ENCODE data around the gene LNX1.

The LNX1 gene

GRCh38 chr4:53535567-53535966 is 55.7 kb downstream of the LNX1 start:
- DNase-seq (ENCODE audit: low read depth) = no peak
- TF ChIP-seq CTCF (IDR thresholded peaks at IDR 0.05; ENCODE audit: low read depth, low read length, missing control alignments) = no peak
- H3K4me3 ChIP-seq (ENCODE audit: low read depth, low read length) = no peak overlapping the region

- no peak for TF ChIP-seq CTCF (IDR thresholded peaks at IDR 0.05; ENCODE audit: low read depth, low read length, missing control alignments)
- no peak for DNase-seq (ENCODE audit: low read depth)
- H3K4me3 ChIP-seq (ENCODE audit: low read depth, low read length) = no peak overlapping the region
Observed at GRCh38 chr4:53534684-53535083, 56.6 kb downstream of the LNX1 start.

DNA sequence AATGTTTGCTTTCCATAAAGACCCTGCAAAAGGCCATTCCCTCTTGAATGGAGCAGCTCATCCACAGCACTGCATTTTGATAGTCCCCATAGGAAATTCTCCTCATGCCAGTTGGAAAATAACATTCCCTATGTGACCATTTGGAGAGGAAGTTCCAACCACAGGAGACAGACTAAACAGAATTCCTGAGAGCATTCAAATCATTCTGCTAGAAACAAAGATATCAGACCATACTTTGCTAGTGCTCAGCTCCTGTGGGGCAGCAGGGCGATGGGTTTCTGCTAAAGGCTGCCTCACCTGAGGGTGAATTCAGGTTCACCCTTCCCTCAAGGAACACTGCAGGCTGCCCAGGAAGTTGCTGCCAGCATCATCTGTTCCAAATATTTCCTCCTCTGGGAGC is 58.8 kb downstream of the LNX1 start:
- TF ChIP-seq CTCF (IDR thresholded peaks at IDR 0.05; ENCODE audit: low read depth, low read length, missing control alignments) = no peak
- no peak for DNase-seq (ENCODE audit: low read depth)
- H3K4me3 ChIP-seq (ENCODE audit: low read depth, low read length) = no peak overlapping the region

GRCh38 chr4:53531585-53532224 is 59.6 kb downstream of the LNX1 start:
- DNase-seq (ENCODE audit: low read depth) = no peak
- no peak for TF ChIP-seq CTCF (IDR thresholded peaks at IDR 0.05; ENCODE audit: low read depth, low read length, missing control alignments)
- H3K4me3 ChIP-seq (ENCODE audit: low read depth, low read length) = no peak overlapping the region

DNA sequence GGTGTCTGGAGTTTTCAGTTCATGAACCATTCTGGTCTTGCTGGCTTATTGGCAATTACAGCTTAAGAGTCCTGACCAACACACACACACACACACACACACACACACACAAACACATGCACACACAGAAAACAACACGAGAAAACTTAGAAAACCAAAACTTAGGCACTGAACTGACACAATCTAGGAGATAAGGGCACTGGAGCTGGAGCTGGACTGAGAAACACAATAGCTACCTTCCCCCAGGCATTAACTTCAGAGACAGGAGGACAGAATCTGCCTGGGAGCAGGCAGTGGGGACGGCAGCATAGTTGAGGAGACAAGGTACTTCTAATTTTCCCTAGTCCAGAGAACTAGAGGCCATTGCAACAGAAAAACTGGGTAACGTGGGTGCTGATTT is 62.3 kb downstream of the LNX1 start:
- no peak overlapping the region for H3K4me3 ChIP-seq (ENCODE audit: low read depth, low read length)
- TF ChIP-seq CTCF (IDR thresholded peaks at IDR 0.05; ENCODE audit: low read depth, low read length, missing control alignments) = no peak
- no peak for DNase-seq (ENCODE audit: low read depth)

- no peak overlapping the region for H3K4me3 ChIP-seq (ENCODE audit: low read depth, low read length)
- no peak for TF ChIP-seq CTCF (IDR thresholded peaks at IDR 0.05; ENCODE audit: low read depth, low read length, missing control alignments)
- DNase-seq (ENCODE audit: low read depth) = no peak
Observed at GRCh38 chr4:53527930-53528329, 63.4 kb downstream of the LNX1 start.

DNA sequence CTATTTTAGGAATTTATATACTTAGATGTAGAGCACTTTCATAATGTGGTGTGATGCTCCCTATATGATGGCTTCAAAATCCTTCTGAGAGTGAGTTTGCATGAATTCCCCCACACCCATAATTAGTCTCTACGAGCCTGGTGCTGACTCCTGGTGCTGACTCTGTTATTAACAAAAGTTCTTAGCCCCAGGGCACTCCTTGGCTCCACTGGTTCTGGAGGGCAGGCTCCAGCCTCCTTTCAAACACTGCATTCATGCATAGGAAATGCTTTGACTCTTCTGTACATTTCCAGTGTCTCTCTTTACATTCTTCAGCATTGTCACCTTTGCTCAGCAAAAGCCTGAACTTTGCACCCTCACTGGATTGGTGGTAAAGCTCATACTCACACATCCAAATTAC is 64.0 kb downstream of the LNX1 start:
- no peak overlapping the region for H3K4me3 ChIP-seq (ENCODE audit: low read depth, low read length)
- TF ChIP-seq CTCF (IDR thresholded peaks at IDR 0.05; ENCODE audit: low read depth, low read length, missing control alignments) = no peak
- no peak for DNase-seq (ENCODE audit: low read depth)

All from GM12864 (cell line).